HK-2 (cell line): Measurements from ENCODE around the gene KIF3C.
"Not testable (repeated sequence)": the region's sequence is repeated elsewhere in the genome, so short reads cannot be mapped to it uniquely, and the experiment has no call there.

Experiments
- DNase-seq: peaks from one replicate; pipeline ENCODE4 v3.0.0-alpha.2; 2018; ENCODE audit not compliant: unreplicated experiment

KIF3C gene

GRCh38 chr2:25960920-25961319, 21.4 kb downstream of the KIF3C start:
- no peak for DNase-seq

GRCh38 chr2:25960396-25960795, 21.9 kb downstream of the KIF3C start:
- no peak for DNase-seq

- DNase-seq, result not testable (repeated sequence)
Observed at GRCh38 chr2:25958611-25959010, 23.7 kb downstream of the KIF3C start.

GRCh38 chr2:25957743-25958142, 24.6 kb downstream of the KIF3C start:
- DNase-seq, result peak; percentile 66

- DNase-seq, result no peak
Observed at GRCh38 chr2:25955869-25956535, 26.3 kb downstream of the KIF3C start.

GRCh38 chr2:25955036-25955435, 27.3 kb downstream of the KIF3C start:
- DNase-seq, result peak; percentile 37

- DNase-seq, result no peak
Observed at GRCh38 chr2:25954199-25954752, 28.0 kb downstream of the KIF3C start.

GRCh38 chr2:25951071-25951547, 31.2 kb downstream of the KIF3C start:
- DNase-seq, result peak; percentile 80

- no peak for DNase-seq
Observed at GRCh38 chr2:25948437-25948836, 33.9 kb downstream of the KIF3C start.

- no peak for DNase-seq
Observed at GRCh38 chr2:25941042-25941441, 41.3 kb downstream of the KIF3C start.

- DNase-seq, result no peak
Observed at GRCh38 chr2:25939257-25939668, 43.0 kb downstream of the KIF3C start.

- no peak for DNase-seq
Observed at GRCh38 chr2:25938345-25938744, 44.0 kb downstream of the KIF3C start.

GRCh38 chr2:25936889-25937545, 45.3 kb downstream of the KIF3C start:
- DNase-seq, result no peak

GRCh38 chr2:25933622-25934021, 48.7 kb downstream of the KIF3C start:
- DNase-seq, result no peak

- DNase-seq, result no peak
Observed at GRCh38 chr2:25929789-25930473, 52.4 kb downstream of the KIF3C start.

GRCh38 chr2:25928668-25929067, 53.6 kb downstream of the KIF3C start:
- DNase-seq, result no peak

- no peak for DNase-seq
Observed at GRCh38 chr2:25926984-25927756, 55.1 kb downstream of the KIF3C start.

- DNase-seq, result no peak
Observed at GRCh38 chr2:25922501-25922900, 59.8 kb downstream of the KIF3C start.

GRCh38 chr2:25920786-25921415, 61.4 kb downstream of the KIF3C start:
- no peak for DNase-seq

GRCh38 chr2:25920336-25920735, 62.0 kb downstream of the KIF3C start:
- no peak for DNase-seq

- no peak for DNase-seq
Observed at GRCh38 chr2:25917832-25918231, 64.5 kb downstream of the KIF3C start.
